ENCODE data around the gene LNX2.

Gene LNX2

DNA sequence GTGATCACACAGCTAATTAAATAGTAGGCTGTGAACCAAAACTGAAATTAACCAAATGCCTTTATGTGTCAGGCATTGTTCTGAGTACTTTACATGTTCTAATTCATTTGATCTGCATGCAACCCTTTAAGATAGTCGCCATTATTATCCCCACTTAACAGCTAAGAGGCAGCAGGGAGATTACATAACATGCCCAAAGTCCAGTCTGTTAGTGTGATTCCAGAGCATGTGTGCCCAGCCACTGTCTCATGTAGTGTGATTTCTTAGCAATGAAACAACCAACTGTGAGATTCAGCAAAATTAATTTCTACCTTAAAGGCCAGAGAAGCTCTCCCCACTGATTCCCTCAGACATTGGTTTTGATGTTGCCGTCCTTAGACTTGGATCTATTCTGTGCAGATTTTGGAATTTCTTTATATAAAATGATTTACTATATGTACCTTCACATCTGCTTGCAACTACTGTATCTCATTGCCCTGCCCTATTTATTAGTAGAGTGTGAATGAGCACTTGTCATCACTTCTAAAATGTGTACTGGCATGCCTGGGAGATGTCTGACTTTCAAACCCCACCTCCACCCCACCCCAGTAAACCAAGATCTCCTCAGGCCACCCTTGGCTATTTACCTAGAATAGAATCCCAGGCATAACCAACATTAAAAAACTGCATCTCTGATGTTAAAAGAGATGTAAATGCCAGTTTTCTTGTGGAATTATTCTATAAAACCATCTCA, 42.6 kb upstream of the LNX2 start:
- Histone ChIP-seq H2AFZ (ENCODE audit: low read depth, low read length) (no peak overlapping the region), H4K20me1 (ENCODE audit: insufficient read depth, low read length) (peaks cover 2% of the 10 kb centered on the region; the same call in 1 of the 2 replicates), H3K27me3 (ENCODE audit: insufficient read depth, low read length, poor library complexity) (no peaks in the 10 kb centered on the region), H3K27ac (ENCODE audit: low read length) (no peak overlapping the region), H3K4me3 (ENCODE audit: low read depth in 1 of 2, low read length in 2 of 2) (no peak overlapping the region), H3K79me2 (ENCODE audit: insufficient read depth, low read length) (peaks cover 4% of the 10 kb centered on the region; the same call in 1 of the 2 replicates), H3K9ac (ENCODE audit: low read depth, low read length) (no peak overlapping the region), H3K4me2 (ENCODE audit: insufficient read depth, low read length) (no peak overlapping the region), H3K4me1 (ENCODE audit: insufficient read depth, low read length) (no peaks in the 10 kb centered on the region), H3K9me3 (ENCODE audit: insufficient read depth, low read length, severe bottlenecking) (no peaks in the 10 kb centered on the region), H3K36me3 (ENCODE audit: insufficient read depth, low read length) (peaks cover 24% of the 10 kb centered on the region; the same call in 1 of the 2 replicates)
- DNase-seq, result no peak
- TF ChIP-seq, protein P1, sequence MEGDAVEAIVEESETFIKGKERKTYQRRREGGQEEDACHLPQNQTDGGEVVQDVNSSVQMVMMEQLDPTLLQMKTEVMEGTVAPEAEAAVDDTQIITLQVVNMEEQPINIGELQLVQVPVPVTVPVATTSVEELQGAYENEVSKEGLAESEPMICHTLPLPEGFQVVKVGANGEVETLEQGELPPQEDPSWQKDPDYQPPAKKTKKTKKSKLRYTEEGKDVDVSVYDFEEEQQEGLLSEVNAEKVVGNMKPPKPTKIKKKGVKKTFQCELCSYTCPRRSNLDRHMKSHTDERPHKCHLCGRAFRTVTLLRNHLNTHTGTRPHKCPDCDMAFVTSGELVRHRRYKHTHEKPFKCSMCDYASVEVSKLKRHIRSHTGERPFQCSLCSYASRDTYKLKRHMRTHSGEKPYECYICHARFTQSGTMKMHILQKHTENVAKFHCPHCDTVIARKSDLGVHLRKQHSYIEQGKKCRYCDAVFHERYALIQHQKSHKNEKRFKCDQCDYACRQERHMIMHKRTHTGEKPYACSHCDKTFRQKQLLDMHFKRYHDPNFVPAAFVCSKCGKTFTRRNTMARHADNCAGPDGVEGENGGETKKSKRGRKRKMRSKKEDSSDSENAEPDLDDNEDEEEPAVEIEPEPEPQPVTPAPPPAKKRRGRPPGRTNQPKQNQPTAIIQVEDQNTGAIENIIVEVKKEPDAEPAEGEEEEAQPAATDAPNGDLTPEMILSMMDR (IDR thresholded peaks at IDR 0.05; ENCODE audit: borderline replicate concordance, extremely low read depth, low read length, poor library complexity, severe bottlenecking), result no peak
- TF ChIP-seq EZH2 (IDR thresholded peaks at IDR 0.05; ENCODE audit: borderline replicate concordance, low read depth, low read length, severe bottlenecking), result no peak
- ATAC-seq (ENCODE audit: insufficient read depth, low read depth), result no peak

DNA sequence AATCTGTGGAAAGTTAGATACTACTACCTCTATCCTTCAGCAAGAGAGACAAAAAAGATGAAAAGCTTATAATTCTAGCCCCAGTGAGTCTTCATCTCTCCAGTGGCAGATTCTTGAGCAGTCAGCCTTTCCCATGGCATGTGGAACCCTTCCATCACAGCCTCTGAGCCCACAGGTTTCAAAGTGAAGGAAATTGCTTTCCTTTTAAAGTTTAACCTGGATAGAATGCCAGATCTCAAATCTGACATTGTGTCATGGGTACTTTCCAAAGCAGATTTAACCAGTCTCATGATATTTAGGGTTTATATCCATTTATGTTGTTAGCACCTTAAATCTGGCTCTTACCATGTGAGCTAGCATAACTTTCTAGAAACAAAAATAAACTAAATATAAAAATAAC, 40.7 kb upstream of the LNX2 start:
- H4K20me1 ChIP-seq (ENCODE audit: insufficient read depth, low read length), result peaks cover 2% of the 10 kb centered on the region; the same call in 1 of the 2 replicates
- H3K4me1 ChIP-seq (ENCODE audit: insufficient read depth, low read length), result no peaks in the 10 kb centered on the region
- H3K27me3 ChIP-seq (ENCODE audit: insufficient read depth, low read length, poor library complexity), result no peaks in the 10 kb centered on the region
- ATAC-seq (ENCODE audit: insufficient read depth, low read depth), result no peak
- no peak overlapping the region for H2AFZ ChIP-seq (ENCODE audit: low read depth, low read length)
- no peak overlapping the region for H3K27ac ChIP-seq (ENCODE audit: low read length)
- H3K4me2 ChIP-seq (ENCODE audit: insufficient read depth, low read length), result no peak overlapping the region
- TF ChIP-seq EZH2 (IDR thresholded peaks at IDR 0.05; ENCODE audit: borderline replicate concordance, low read depth, low read length, severe bottlenecking), result no peak
- TF ChIP-seq, protein P1 (IDR thresholded peaks at IDR 0.05; ENCODE audit: borderline replicate concordance, extremely low read depth, low read length, poor library complexity, severe bottlenecking), result no peak
- H3K9me3 ChIP-seq (ENCODE audit: insufficient read depth, low read length, severe bottlenecking), result no peaks in the 10 kb centered on the region
- no peak overlapping the region for H3K9ac ChIP-seq (ENCODE audit: low read depth, low read length)
- peaks cover 19% of the 10 kb centered on the region; the same call in 1 of the 2 replicates for H3K36me3 ChIP-seq (ENCODE audit: insufficient read depth, low read length)
- no peak overlapping the region for H3K4me3 ChIP-seq (ENCODE audit: low read depth in 1 of 2, low read length in 2 of 2)
- DNase-seq, result no peak
- H3K79me2 ChIP-seq (ENCODE audit: insufficient read depth, low read length), result peaks cover 4% of the 10 kb centered on the region; the same call in 1 of the 2 replicates

DNA sequence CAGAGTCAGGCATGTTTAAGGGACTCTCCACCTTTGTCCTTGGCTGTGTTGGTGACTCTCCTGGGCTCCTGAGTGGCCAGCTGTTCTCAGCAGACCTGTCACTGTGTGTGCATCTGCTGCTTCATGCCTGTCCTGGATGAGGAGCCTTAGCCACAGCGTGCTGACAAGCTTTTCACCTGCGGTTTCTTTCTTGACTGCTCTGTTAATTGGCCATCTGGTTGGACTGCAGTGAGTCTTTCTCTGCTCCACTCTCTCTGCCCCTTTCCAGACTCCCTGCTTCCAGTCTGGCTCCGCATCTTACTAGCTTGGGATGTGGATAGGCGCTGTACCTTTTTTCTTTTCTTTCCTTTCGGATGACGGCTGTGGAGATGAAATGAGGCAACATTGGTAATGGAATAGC, 40.2 kb upstream of the LNX2 start:
- TF ChIP-seq, protein P1 (IDR thresholded peaks at IDR 0.05; ENCODE audit: borderline replicate concordance, extremely low read depth, low read length, poor library complexity, severe bottlenecking), result no peak
- no peak for TF ChIP-seq EZH2 (IDR thresholded peaks at IDR 0.05; ENCODE audit: borderline replicate concordance, low read depth, low read length, severe bottlenecking)
- Histone ChIP-seq H4K20me1 (ENCODE audit: insufficient read depth, low read length) (peaks cover 2% of the 10 kb centered on the region; the same call in 1 of the 2 replicates), H3K27ac (ENCODE audit: low read length) (no peak overlapping the region), H3K27me3 (ENCODE audit: insufficient read depth, low read length, poor library complexity) (no peaks in the 10 kb centered on the region), H3K9ac (ENCODE audit: low read depth, low read length) (no peak overlapping the region), H3K79me2 (ENCODE audit: insufficient read depth, low read length) (peaks cover 4% of the 10 kb centered on the region; the same call in 1 of the 2 replicates), H3K36me3 (ENCODE audit: insufficient read depth, low read length) (peaks cover 14% of the 10 kb centered on the region; the same call in 1 of the 2 replicates), H3K4me1 (ENCODE audit: insufficient read depth, low read length) (no peaks in the 10 kb centered on the region), H2AFZ (ENCODE audit: low read depth, low read length) (no peak overlapping the region), H3K4me3 (ENCODE audit: low read depth in 1 of 2, low read length in 2 of 2) (no peak overlapping the region), H3K9me3 (ENCODE audit: insufficient read depth, low read length, severe bottlenecking) (no peaks in the 10 kb centered on the region), H3K4me2 (ENCODE audit: insufficient read depth, low read length) (no peak overlapping the region)
- DNase-seq (no peak), ATAC-seq (ENCODE audit: insufficient read depth, low read depth) (no peak)
